MCF 10A (cell line): Measurements from ENCODE around the gene ASCC2. TPM values are rescaled to one million over a fixed set of nuclear protein-coding genes. Genes with fewer than 3 reads are reported as not detected.

ENCODE experiments used
- BruUV-seq: library from RNA; stranded (reverse); fragments of 400-500 nt; replicated peaks from 2 replicates; lab custom pipeline; 2021; lab: Mats Ljungman, UMichigan
- CTCF ChIA-PET: fragments of 300-600 bp; sonication (Branson Sonifier 250); formaldehyde crosslinking; extraction: SDS; loops from one replicate; lab custom pipeline; 2021; ENCODE audit warnings: antibody characterized with exemption, inconsistent platforms; lab: Yijun Ruan, JAX
- POLR2A ChIA-PET: fragments of 300-600, 350-650 bp; sonication (Branson Sonifier 250); formaldehyde crosslinking; extraction: SDS; loops from one replicate; lab custom pipeline; 2020; ENCODE audit warnings: antibody characterized with exemption, inconsistent platforms; lab: Yijun Ruan, JAX
- DNase-seq: peaks from one replicate; pipeline ENCODE4 v3.0.0-alpha.2; 2018; ENCODE audit not compliant: unreplicated experiment
- H3K27ac Mint-ChIP-seq: one replicate; pipeline ENCODE4 v1.8.0; 2022; ENCODE audit warnings: mild to moderate bottlenecking, low read depth, mixed read lengths; ENCODE audit not compliant: unreplicated experiment
- H3K27me3 Mint-ChIP-seq: one replicate; pipeline ENCODE4 v1.8.0; 2022; ENCODE audit warnings: mixed read lengths; ENCODE audit not compliant: insufficient read depth, unreplicated experiment
- H3K36me3 Mint-ChIP-seq: one replicate; pipeline ENCODE4 v1.8.0; 2022; ENCODE audit warnings: mild to moderate bottlenecking, moderate library complexity, mixed read lengths; ENCODE audit not compliant: insufficient read depth, unreplicated experiment
- H3K4me1 Mint-ChIP-seq: one replicate; pipeline ENCODE4 v1.8.0; 2022; ENCODE audit warnings: mixed read lengths; ENCODE audit not compliant: insufficient read depth, unreplicated experiment
- H3K4me3 Mint-ChIP-seq: one replicate; pipeline ENCODE4 v1.8.0; 2022; ENCODE audit warnings: mild to moderate bottlenecking, moderate library complexity, mixed read lengths; ENCODE audit not compliant: unreplicated experiment
- H3K9me3 Mint-ChIP-seq: one replicate; pipeline ENCODE4 v1.8.0; 2022; ENCODE audit warnings: mixed read lengths; ENCODE audit not compliant: unreplicated experiment
- intact Hi-C: fragments of 100-400 bp; cut with micrococcal nuclease; formaldehyde crosslinking; loops from 2 replicates; pipeline ENCODE4 v1.14.1; 2022
- total RNA-seq: library from RNA; stranded (reverse); gene quantifications from 2 replicates; pipeline ENCODE4 v1.2.3, GENCODE V29; 2022
- TF ChIP-seq, protein P1 (sequence below): fragments of 200-600 bp; IDR thresholded peaks from one replicate; pipeline ENCODE4 v1.8.0; 2022; ENCODE audit warnings: antibody characterized with exemption, mild to moderate bottlenecking; ENCODE audit not compliant: unreplicated experiment

ASCC2 gene
- total RNA-seq, 1 experiment from 2014 or later: 70.7 TPM

DNA sequence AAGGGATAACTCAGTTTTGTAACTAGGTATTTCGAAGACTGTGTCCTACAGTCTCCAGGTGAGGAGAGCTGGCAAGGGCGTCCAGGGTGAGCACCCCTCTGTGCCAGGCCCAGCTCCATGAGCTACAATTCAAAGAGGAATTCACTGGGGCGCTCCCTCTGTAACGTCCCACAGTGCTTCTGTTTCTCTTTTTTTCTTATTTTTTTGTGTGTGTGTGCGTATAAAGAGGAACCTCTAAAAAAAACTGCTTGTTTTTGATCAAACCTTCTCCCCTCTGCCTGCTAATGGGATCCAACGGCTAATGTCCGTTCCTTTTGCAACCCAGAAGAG is 17.1 kb downstream of the ASCC2 start:
- TF ChIP-seq, protein P1, sequence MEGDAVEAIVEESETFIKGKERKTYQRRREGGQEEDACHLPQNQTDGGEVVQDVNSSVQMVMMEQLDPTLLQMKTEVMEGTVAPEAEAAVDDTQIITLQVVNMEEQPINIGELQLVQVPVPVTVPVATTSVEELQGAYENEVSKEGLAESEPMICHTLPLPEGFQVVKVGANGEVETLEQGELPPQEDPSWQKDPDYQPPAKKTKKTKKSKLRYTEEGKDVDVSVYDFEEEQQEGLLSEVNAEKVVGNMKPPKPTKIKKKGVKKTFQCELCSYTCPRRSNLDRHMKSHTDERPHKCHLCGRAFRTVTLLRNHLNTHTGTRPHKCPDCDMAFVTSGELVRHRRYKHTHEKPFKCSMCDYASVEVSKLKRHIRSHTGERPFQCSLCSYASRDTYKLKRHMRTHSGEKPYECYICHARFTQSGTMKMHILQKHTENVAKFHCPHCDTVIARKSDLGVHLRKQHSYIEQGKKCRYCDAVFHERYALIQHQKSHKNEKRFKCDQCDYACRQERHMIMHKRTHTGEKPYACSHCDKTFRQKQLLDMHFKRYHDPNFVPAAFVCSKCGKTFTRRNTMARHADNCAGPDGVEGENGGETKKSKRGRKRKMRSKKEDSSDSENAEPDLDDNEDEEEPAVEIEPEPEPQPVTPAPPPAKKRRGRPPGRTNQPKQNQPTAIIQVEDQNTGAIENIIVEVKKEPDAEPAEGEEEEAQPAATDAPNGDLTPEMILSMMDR: no peak
- Mint-ChIP-seq H3K4me3 (peak overlapping the region; percentile 9), H3K9me3 (no peaks in the 10 kb centered on the region), H3K27ac (peak overlapping the region; percentile 70), H3K36me3 (peaks cover 80% of the 10 kb centered on the region), H3K27me3 (no peaks in the 10 kb centered on the region), H3K4me1 (peaks cover 16% of the 10 kb centered on the region)
- intact Hi-C loops: loop anchor here (1.0 kb wide), 2 partner anchors 173 to 184 kb away; no protein-coding TSS in a partner anchor
- DNase-seq: no peak
- POLR2A ChIA-PET: interaction anchor here (0.7 to 2.4 kb wide), 13 partner anchors 8 to 184 kb away, joined by 3 to 22 read pairs (median 4); partner anchors contain the start of genes ASCC2, UQCR10 and ZMAT5
- no TSS peak for BruUV-seq
- CTCF ChIA-PET: interaction anchor here (0.6 to 1.5 kb wide), 6 partner anchors 16 to 195 kb away, joined by 3 to 7 read pairs (median 3); no protein-coding TSS in a partner anchor

DNA sequence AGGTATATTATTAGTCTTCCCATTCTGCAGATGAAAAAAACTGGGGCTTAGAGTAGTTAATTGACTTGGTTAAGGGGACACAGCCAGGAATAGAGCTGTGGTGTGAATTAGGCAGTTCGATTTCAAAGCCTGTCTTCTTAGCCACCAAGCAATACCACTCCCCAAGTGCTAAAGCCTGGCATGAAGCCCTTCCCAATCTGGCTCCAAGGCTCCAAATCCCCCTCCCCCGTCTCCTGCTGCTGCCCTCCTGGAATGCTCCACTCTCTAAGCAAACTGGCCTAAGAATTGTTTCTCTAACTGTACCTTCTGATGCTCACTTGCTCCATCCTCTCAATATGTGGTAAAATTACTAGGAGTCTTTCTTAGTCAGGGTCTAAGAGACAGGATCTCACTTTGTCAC is 18.6 kb downstream of the ASCC2 start:
- ChIA-PET POLR2A (no interaction called here), CTCF (no interaction called here)
- H3K27me3 Mint-ChIP-seq: no peaks in the 10 kb centered on the region
- no peak overlapping the region for H3K27ac Mint-ChIP-seq
- TF ChIP-seq, protein P1: no peak
- no peak overlapping the region for H3K4me3 Mint-ChIP-seq
- H3K4me1 Mint-ChIP-seq: peaks cover 16% of the 10 kb centered on the region
- peaks cover 77% of the 10 kb centered on the region for H3K36me3 Mint-ChIP-seq
- DNase-seq: no peak
- no peaks in the 10 kb centered on the region for H3K9me3 Mint-ChIP-seq
- intact Hi-C loops: no loop called here
- no TSS peak for BruUV-seq

DNA sequence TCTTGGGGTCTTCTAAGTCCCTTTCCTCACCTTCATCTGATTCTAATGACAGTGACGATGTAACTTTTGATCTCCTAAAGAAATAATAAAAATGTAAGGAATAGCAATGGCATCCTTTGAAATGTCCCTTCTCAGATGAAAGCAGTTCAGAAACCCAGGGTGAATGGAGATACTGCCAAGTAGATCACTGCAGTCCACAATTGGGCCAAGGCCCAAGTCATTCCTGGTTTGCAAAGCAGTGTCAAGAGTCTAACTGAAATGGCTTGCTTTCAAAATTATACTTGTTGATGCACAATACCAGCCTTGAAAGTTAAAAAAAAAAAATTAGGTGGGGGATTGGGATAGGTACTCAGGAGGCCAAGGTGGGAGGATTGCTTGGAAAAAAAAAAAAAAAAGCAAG is 20.4 kb downstream of the ASCC2 start:
- intact Hi-C loops: no loop called here
- Mint-ChIP-seq H3K27me3 (no peaks in the 10 kb centered on the region), H3K27ac (no peak overlapping the region), H3K4me1 (peaks cover 16% of the 10 kb centered on the region), H3K36me3 (peaks cover 74% of the 10 kb centered on the region), H3K9me3 (no peaks in the 10 kb centered on the region), H3K4me3 (no peak overlapping the region)
- ChIA-PET POLR2A (no interaction called here), CTCF (no interaction called here)
- no peak for DNase-seq
- BruUV-seq: no TSS peak
- TF ChIP-seq, protein P1: no peak

DNA sequence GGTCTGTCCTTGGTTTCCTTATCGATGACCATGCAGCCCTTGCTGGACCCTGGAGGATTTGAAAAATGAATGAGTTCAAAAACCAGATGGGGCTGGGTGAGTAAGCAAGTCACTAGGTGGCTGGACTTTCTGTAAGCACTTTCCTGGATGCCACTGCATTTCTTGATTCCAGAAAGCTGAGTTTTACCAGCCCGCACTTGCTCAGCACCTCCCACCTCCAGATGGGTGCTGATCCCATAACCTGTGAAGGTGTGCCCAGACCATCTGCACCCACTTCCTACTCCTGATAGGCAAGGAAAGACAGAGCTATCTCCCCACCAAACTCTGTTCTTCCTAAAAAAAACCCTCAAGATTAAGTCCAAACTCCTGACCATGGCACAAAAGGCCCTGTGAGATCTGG is 21.1 kb downstream of the ASCC2 start:
- TF ChIP-seq, protein P1: no peak
- H3K27ac Mint-ChIP-seq: no peak overlapping the region
- no peak overlapping the region for H3K4me3 Mint-ChIP-seq
- no TSS peak for BruUV-seq
- POLR2A ChIA-PET: no interaction called here
- H3K9me3 Mint-ChIP-seq: no peaks in the 10 kb centered on the region
- DNase-seq: no peak
- intact Hi-C loops: no loop called here
- CTCF ChIA-PET: no interaction called here
- H3K27me3 Mint-ChIP-seq: no peaks in the 10 kb centered on the region
- peaks cover 74% of the 10 kb centered on the region for H3K36me3 Mint-ChIP-seq
- peaks cover 12% of the 10 kb centered on the region for H3K4me1 Mint-ChIP-seq
